MM.1S (cell line): ENCODE data around the gene PALB2.

ENCODE experiments used
- DNase-seq: peaks from one replicate; pipeline ENCODE4 v3.0.0-alpha.2; 2015
- H2AFZ ChIP-seq: fragments of 300-600 bp; sonication (generic); 2 replicates; pipeline ENCODE4 v1.6.0; 2016; ENCODE audit warnings: antibody characterized with exemption, low read length
- H3F3A ChIP-seq: fragments of 300-600 bp; sonication (generic); 2 replicates; pipeline ENCODE4 v1.6.1; 2016; ENCODE audit warnings: mild to moderate bottlenecking, antibody characterized with exemption, low read length, moderate library complexity, mixed read lengths; ENCODE audit not compliant: insufficient read depth
- H3K27ac ChIP-seq: fragments of 300-600 bp; sonication (generic); 2 replicates; pipeline ENCODE4 v1.5.1; 2016; ENCODE audit warnings: mild to moderate bottlenecking, low read length
- H3K27me3 ChIP-seq: fragments of 300-600 bp; sonication (generic); replicated peaks from 2 replicates; pipeline ENCODE4 v1.6.0; 2016; ENCODE audit warnings: low read length; ENCODE audit not compliant: insufficient read depth
- H3K36me3 ChIP-seq: fragments of 300-600 bp; sonication (generic); replicated peaks from 2 replicates; pipeline ENCODE4 v1.6.1; 2016; ENCODE audit warnings: mild to moderate bottlenecking, low read length, mixed read lengths; ENCODE audit not compliant: insufficient read depth
- H3K4me1 ChIP-seq: fragments of 300-600 bp; sonication (generic); 2 replicates; pipeline ENCODE4 v1.6.1; 2016; ENCODE audit warnings: low read length, mixed read lengths
- H3K4me2 ChIP-seq: fragments of 300-600 bp; sonication (generic); 2 replicates; pipeline ENCODE4 v1.6.0; 2016; ENCODE audit warnings: low read depth, low read length
- H3K4me3 ChIP-seq: fragments of 300-600 bp; sonication (generic); 2 replicates; pipeline ENCODE4 v1.5.1; 2016; ENCODE audit warnings: low read length, mixed read lengths
- H3K79me2 ChIP-seq: fragments of 300-600 bp; sonication (generic); 2 replicates; pipeline ENCODE4 v1.6.1; 2016; ENCODE audit warnings: mixed run types, low read length, mixed read lengths
- H3K9ac ChIP-seq: fragments of 300-600 bp; sonication (generic); 2 replicates; pipeline ENCODE4 v1.6.1; 2016; ENCODE audit warnings: low read length, mixed read lengths
- H3K9me2 ChIP-seq: fragments of 300-600 bp; sonication (generic); replicated peaks from 2 replicates; pipeline ENCODE4 v1.6.1; 2016; ENCODE audit warnings: mild to moderate bottlenecking, low read length, mixed read lengths; ENCODE audit not compliant: insufficient read depth
- H3K9me3 ChIP-seq: fragments of 300-600 bp; sonication (generic); replicated peaks from 2 replicates; pipeline ENCODE4 v1.6.1; 2016; ENCODE audit warnings: mild to moderate bottlenecking, low read length, mixed read lengths; ENCODE audit not compliant: insufficient read depth
- H4K20me1 ChIP-seq: fragments of 300-600 bp; sonication (generic); 2 replicates; pipeline ENCODE4 v1.6.1; 2016; ENCODE audit warnings: mild to moderate bottlenecking, low read length, moderate library complexity, mixed read lengths; ENCODE audit not compliant: insufficient read depth
- EZH2 ChIP-seq: fragments of 300-600 bp; sonication (generic); optimal IDR thresholded peaks from 2 replicates; pipeline ENCODE3; 2017; ENCODE audit warnings: low read depth, mild to moderate bottlenecking, antibody characterized with exemption, low read length, mixed read lengths
- EZH2phosphoT487 ChIP-seq: fragments of 300-600 bp; sonication (generic); IDR thresholded peaks from 2 replicates; pipeline ENCODE4 v1.6.1; 2018; ENCODE audit warnings: antibody characterized with exemption, low read length
- TF ChIP-seq, protein P1 (sequence below): fragments of 300-600 bp; sonication (generic); IDR thresholded peaks from 2 replicates; pipeline ENCODE4 v1.5.1; 2016; ENCODE audit warnings: antibody characterized with exemption, low read length, mixed read lengths

PALB2 gene

DNA sequence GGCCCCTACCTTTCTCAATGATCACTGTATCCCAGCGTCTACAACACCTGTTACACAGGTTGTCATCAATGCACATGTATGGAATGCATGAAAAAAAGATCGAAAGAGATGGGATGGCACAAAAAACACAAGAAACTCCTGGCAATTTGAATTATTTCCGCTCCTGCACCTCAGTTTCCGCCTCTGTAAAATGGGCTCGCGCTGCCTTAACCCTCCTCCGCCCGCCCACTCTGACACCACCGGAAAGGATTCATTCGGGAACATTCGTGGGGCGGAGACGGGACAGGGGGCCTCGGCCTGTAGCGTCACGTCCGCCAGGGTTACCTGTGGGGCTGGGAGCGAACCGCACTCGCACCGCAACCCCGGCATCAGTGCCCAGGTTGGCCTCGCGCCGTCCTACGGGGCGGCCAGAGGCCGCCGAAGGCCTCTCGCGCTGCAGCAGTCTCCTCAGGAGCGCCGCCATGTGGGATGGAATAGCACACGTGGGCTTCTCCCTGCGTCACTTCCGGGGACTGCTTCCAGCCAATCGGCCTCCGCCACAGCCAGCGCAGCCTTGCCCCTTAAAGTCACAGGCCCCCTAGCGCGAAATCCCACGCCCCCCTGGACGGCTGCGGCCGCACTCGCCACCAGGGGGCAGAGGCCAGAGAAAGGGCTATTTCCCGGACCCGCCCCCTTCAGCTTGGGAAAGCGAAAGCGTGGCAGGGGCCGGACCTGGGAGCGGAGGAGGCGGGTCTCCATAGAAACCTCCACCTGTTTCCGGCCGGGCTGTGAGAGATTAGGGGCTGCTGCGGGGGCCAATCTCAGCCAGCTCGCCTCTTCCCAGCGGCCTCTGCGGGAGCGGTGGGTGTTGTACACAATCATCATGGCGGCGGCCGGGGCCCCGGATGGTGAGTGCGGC, 84.0 kb downstream of the PALB2 start, which contains the start of the genes EARS2 and UBFD1:
Gene EARS2, minus strand, starts transcription at position 470 of the 898 bp plus-strand sequence. Its CDS starts 7 bp downstream, at position 463.
Gene UBFD1, plus strand, starts transcription at position 847 of the 898 bp plus-strand sequence. Its CDS starts 16 bp downstream, at position 863.
- Histone ChIP-seq H3F3A (peaks cover 18% of the 10 kb centered on the region), H3K4me3 (peak within 1 kb of the TSS; percentile 85), H3K4me2 (peak within 1 kb of the TSS; percentile 77), H3K27ac (peak within 1 kb of the TSS; percentile 85), H3K9ac (peak within 1 kb of the TSS; percentile 89), H3K9me3 (no peaks in the 10 kb centered on the region), H4K20me1 (no peaks in the 10 kb centered on the region), H3K27me3 (no peaks in the 10 kb centered on the region), H2AFZ (peak within 1 kb of the TSS; percentile 67), H3K79me2 (peaks cover 77% of the 10 kb centered on the region), H3K9me2 (no peaks in the 10 kb centered on the region), H3K4me1 (peaks cover 13% of the 10 kb centered on the region; the same call in 1 of the 2 replicates), H3K36me3 (peaks cover 8% of the 10 kb centered on the region)
- no peak for TF ChIP-seq EZH2phosphoT487
- TF ChIP-seq, protein P1, sequence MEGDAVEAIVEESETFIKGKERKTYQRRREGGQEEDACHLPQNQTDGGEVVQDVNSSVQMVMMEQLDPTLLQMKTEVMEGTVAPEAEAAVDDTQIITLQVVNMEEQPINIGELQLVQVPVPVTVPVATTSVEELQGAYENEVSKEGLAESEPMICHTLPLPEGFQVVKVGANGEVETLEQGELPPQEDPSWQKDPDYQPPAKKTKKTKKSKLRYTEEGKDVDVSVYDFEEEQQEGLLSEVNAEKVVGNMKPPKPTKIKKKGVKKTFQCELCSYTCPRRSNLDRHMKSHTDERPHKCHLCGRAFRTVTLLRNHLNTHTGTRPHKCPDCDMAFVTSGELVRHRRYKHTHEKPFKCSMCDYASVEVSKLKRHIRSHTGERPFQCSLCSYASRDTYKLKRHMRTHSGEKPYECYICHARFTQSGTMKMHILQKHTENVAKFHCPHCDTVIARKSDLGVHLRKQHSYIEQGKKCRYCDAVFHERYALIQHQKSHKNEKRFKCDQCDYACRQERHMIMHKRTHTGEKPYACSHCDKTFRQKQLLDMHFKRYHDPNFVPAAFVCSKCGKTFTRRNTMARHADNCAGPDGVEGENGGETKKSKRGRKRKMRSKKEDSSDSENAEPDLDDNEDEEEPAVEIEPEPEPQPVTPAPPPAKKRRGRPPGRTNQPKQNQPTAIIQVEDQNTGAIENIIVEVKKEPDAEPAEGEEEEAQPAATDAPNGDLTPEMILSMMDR = peak; percentile 89
- DNase-seq = peak; percentile 99

DNA sequence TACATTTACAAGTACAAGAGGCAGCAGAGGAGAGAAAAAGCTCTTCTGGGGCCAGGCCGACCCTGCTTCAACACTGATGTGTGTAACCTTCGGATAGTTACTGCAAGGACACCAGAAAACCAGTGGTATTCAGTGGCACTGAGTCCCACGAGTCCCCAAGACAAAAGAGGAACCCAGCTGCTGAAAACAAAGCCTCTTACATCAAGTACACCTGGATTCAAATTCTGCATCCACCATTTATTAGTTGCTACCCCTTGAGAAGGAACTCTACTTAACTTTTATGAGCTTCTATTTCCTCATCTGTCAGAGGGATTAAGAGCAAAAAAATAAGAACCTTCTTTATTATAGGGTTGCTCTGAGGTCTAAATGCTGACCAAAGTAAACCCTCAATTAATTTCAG, 86.6 kb downstream of the PALB2 start:
- H4K20me1 ChIP-seq = no peaks in the 10 kb centered on the region
- H3K4me3 ChIP-seq = no peak overlapping the region
- peaks cover 4% of the 10 kb centered on the region for H3K36me3 ChIP-seq
- no peak overlapping the region for H2AFZ ChIP-seq
- H3F3A ChIP-seq = peaks cover 18% of the 10 kb centered on the region
- DNase-seq = no peak
- peaks cover 13% of the 10 kb centered on the region; the same call in 1 of the 2 replicates for H3K4me1 ChIP-seq
- H3K27ac ChIP-seq = no peak overlapping the region
- TF ChIP-seq EZH2 (no peak), EZH2phosphoT487 (no peak)
- TF ChIP-seq, protein P1 = no peak
- no peaks in the 10 kb centered on the region for H3K27me3 ChIP-seq
- peaks cover 60% of the 10 kb centered on the region for H3K79me2 ChIP-seq
- no peak overlapping the region; the same call in 1 of the 2 replicates for H3K4me2 ChIP-seq
- no peaks in the 10 kb centered on the region for H3K9me2 ChIP-seq
- no peaks in the 10 kb centered on the region for H3K9me3 ChIP-seq
- no peak overlapping the region for H3K9ac ChIP-seq
